ENCODE data around the gene GET3. TPM values are rescaled to one million over a fixed set of nuclear protein-coding genes. Genes with fewer than 3 reads are reported as not detected.

The GET3 gene
- polyA plus RNA-seq, 1 of the 3 experiments (the other 2 are of a cell fraction) = 264 TPM

- Histone ChIP-seq H3K36me3 (replicated peaks in 1 of 2; ENCODE audit: control insufficient read depth in 1 of 2, insufficient read depth in 2 of 2, low read length in 1 of 2) (no peaks in the 10 kb centered on the region), H3K9ac (peak overlapping the region; percentile 51), H3K79me2 (ENCODE audit: insufficient read depth) (no peaks in the 10 kb centered on the region), H2AFZ (ENCODE audit: low read depth) (peak overlapping the region; percentile 80), H3K4me2 (peak overlapping the region; percentile 91), H3K4me1 (ENCODE audit: control insufficient read depth in 1 of 2, insufficient read depth in 2 of 2, low read depth in 1 of 2, low read length in 1 of 2) (peaks cover 29 to 40% of the 10 kb centered on the region in 2 experiments; a peak in 3 of 4 replicates), H3K9me3 (no peaks in the 10 kb centered on the region), H3K9me2 (no peaks in the 10 kb centered on the region), H4K20me1 (ENCODE audit: insufficient read depth) (no peaks in the 10 kb centered on the region), H3K4me3 (ENCODE audit: low read depth in 2 of 2, low read length in 1 of 2) (peak overlapping the region; percentile 52 to 64), H3K27ac (ENCODE audit: low read depth in 2 of 2, low read length in 1 of 2) (peak overlapping the region; percentile 90 to 98), H3K27me3 (ENCODE audit: insufficient read depth) (no peaks in the 10 kb centered on the region), H3F3A (replicated peaks; ENCODE audit: insufficient read depth) (peaks cover 40% of the 10 kb centered on the region)
- peak; percentile 76 for DNase-seq
- POLR2A ChIA-PET = interaction anchor here (1.0 to 3.5 kb wide), 8 partner anchors 10 to 69 kb away, joined by 3 to 88 read pairs (median 5); partner anchors contain the start of gene JUNB
- 4% methylated on average over 27 of the region's 44 CpGs for WGBS (ENCODE audit: low lambda C conversion rate)
- TF ChIP-seq, protein P1, sequence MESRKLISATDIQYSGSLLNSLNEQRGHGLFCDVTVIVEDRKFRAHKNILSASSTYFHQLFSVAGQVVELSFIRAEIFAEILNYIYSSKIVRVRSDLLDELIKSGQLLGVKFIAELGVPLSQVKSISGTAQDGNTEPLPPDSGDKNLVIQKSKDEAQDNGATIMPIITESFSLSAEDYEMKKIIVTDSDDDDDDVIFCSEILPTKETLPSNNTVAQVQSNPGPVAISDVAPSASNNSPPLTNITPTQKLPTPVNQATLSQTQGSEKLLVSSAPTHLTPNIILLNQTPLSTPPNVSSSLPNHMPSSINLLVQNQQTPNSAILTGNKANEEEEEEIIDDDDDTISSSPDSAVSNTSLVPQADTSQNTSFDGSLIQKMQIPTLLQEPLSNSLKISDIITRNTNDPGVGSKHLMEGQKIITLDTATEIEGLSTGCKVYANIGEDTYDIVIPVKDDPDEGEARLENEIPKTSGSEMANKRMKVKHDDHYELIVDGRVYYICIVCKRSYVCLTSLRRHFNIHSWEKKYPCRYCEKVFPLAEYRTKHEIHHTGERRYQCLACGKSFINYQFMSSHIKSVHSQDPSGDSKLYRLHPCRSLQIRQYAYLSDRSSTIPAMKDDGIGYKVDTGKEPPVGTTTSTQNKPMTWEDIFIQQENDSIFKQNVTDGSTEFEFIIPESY (IDR thresholded peaks at IDR 0.05; ENCODE audit: borderline replicate concordance, low read depth) = no peak
- TF ChIP-seq MXI1 (IDR thresholded peaks at IDR 0.05; ENCODE audit: low read depth, low read length) (peak; percentile 92), GABPA (IDR thresholded peaks at IDR 0.05; ENCODE audit: low read depth) (peak; percentile 66), GATA2 (CRISPR knock-in tag; IDR thresholded peaks at IDR 0.05) (peak; percentile 27; the same call in 1 of the 2 replicates), RAD21 (IDR thresholded peaks at IDR 0.05; ENCODE audit: low read length) (0 out of 2 replicates have a peak, but pooled peaks have one; percentile 11), RFX5 (IDR thresholded peaks at IDR 0.05; ENCODE audit: low read length) (no peak), YY1 (IDR thresholded peaks at IDR 0.05; ENCODE audit: low read depth) (0 out of 2 replicates have a peak, but pooled peaks have one; percentile 24), TCF12 (IDR thresholded peaks at IDR 0.05) (peak; percentile 33; the same call in 1 of the 2 replicates), POLR2AphosphoS5 (IDR thresholded peaks at IDR 0.05; ENCODE audit: low read depth, low read length) (0 out of 2 replicates have a peak, but pooled peaks have one; percentile 17), CHD2 (IDR thresholded peaks at IDR 0.05; ENCODE audit: low read length, partially characterized antibody) (peak; percentile 93), TAF1 (IDR thresholded peaks at IDR 0.05; ENCODE audit: borderline replicate concordance, low read depth, low read length) (no peak), RXRA (IDR thresholded peaks at IDR 0.05; ENCODE audit: borderline replicate concordance, low read depth) (no peak), MEF2A (IDR thresholded peaks at IDR 0.05; ENCODE audit: borderline replicate concordance, low read depth) (no peak), RCOR1 (IDR thresholded peaks at IDR 0.05; ENCODE audit: low read length) (0 out of 2 replicates have a peak, but pooled peaks have one; percentile 13), SIN3A (IDR thresholded peaks at IDR 0.05; ENCODE audit: borderline replicate concordance, low read depth, low read length) (peak; percentile 66; the same call in 1 of the 2 replicates), MAX (IDR thresholded peaks at IDR 0.05; ENCODE audit: low read depth) (peak; percentile 59; the same call in 1 of the 2 replicates), NRF1 (IDR thresholded peaks at IDR 0.05; ENCODE audit: low read depth, low read length) (peak; percentile 52)
- TF ChIP-seq, protein P2, sequence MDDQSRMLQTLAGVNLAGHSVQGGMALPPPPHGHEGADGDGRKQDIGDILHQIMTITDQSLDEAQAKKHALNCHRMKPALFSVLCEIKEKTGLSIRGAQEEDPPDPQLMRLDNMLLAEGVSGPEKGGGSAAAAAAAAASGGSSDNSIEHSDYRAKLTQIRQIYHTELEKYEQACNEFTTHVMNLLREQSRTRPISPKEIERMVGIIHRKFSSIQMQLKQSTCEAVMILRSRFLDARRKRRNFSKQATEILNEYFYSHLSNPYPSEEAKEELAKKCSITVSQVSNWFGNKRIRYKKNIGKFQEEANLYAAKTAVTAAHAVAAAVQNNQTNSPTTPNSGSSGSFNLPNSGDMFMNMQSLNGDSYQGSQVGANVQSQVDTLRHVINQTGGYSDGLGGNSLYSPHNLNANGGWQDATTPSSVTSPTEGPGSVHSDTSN (IDR thresholded peaks at IDR 0.05) = 0 out of 2 replicates have a peak, but pooled peaks have one; percentile 4
- CTCF ChIA-PET = interaction anchor here (0.8 to 12.1 kb wide), 26 partner anchors 10 to 313 kb away, joined by 3 to 447 read pairs (median 4); partner anchors contain the start of genes GET3, JUNB, MAST1 and PRDX2
These were observed 41.0 kb downstream of the GET3 start for GRCh38 chr19:12778017-12778904.
